HG03135 (cell line): ENCODE data around the gene FPGS.

Source experiments
- ATAC-seq: cut with Tn5 transposase; IDR thresholded peaks from one replicate; pipeline ENCODE4 v1.9.1; 2021; ENCODE audit warnings: mild to moderate bottlenecking, moderate library complexity; ENCODE audit not compliant: unreplicated experiment

FPGS gene

GRCh38 chr9:127786773-127787104 lies 15.9 kb upstream of the FPGS start:
- no peak for ATAC-seq

GRCh38 chr9:127788337-127789011 lies 14.2 kb upstream of the FPGS start:
- ATAC-seq = no peak

GRCh38 chr9:127789179-127789578 lies 13.5 kb upstream of the FPGS start:
- ATAC-seq = no peak

- ATAC-seq = no peak
These were observed 12.4 kb upstream of the FPGS start for GRCh38 chr9:127790094-127790855.

GRCh38 chr9:127791085-127791484 lies 11.6 kb upstream of the FPGS start:
- no peak for ATAC-seq

- ATAC-seq = no peak
These were observed 10.2 kb upstream of the FPGS start for GRCh38 chr9:127792417-127793031.

- no peak for ATAC-seq
These were observed 9.5 kb upstream of the FPGS start for GRCh38 chr9:127793093-127793708.

GRCh38 chr9:127794001-127794791 lies 8.5 kb upstream of the FPGS start:
- ATAC-seq = no peak

- ATAC-seq = no peak
These were observed 6.4 kb upstream of the FPGS start for GRCh38 chr9:127796225-127796813.

GRCh38 chr9:127796852-127797370 lies 5.8 kb upstream of the FPGS start:
- ATAC-seq = no peak

- ATAC-seq = no peak
These were observed 617 bp upstream of the FPGS start for GRCh38 chr9:127801955-127802575.

GRCh38 chr9:127803507-127804352 lies 1.0 kb downstream of the FPGS start:
- ATAC-seq = no peak

- ATAC-seq = no peak
These were observed 2.9 kb downstream of the FPGS start for GRCh38 chr9:127805620-127806019.

- no peak for ATAC-seq
These were observed 4.2 kb downstream of the FPGS start for GRCh38 chr9:127806871-127807270.

- no peak for ATAC-seq
These were observed 5.8 kb downstream of the FPGS start for GRCh38 chr9:127808347-127809001.

GRCh38 chr9:127809002-127809539 lies 6.4 kb downstream of the FPGS start:
- ATAC-seq = no peak

GRCh38 chr9:127809540-127810377 lies 7.1 kb downstream of the FPGS start:
- ATAC-seq = no peak
